HepG2 (cell line): ENCODE measurements around the gene NOS1AP. TPM values are rescaled to one million over a fixed set of nuclear protein-coding genes. Genes with fewer than 3 reads are reported as not detected.

Experiments
- CAMTA2 ChIP-seq: sonication (generic); formaldehyde crosslinking; IDR thresholded peaks from 2 replicates; pipeline ENCODE4 v1.4.0; 2020; ENCODE audit warnings: mild to moderate bottlenecking, missing genetic modification reagents, borderline replicate concordance
- CEBPG ChIP-seq: IDR thresholded peaks from 2 replicates; pipeline ENCODE4 v1.6.1; 2016
- CHD4 ChIP-seq: fragments of 200-600 bp; sonication (generic); IDR thresholded peaks from 2 replicates; pipeline ENCODE4 v1.7.0; 2017; ENCODE audit warnings: mild to moderate bottlenecking, low read length, borderline replicate concordance
- ESRRA ChIP-seq: sonication (generic); formaldehyde crosslinking; IDR thresholded peaks from 2 replicates; pipeline ENCODE4 v1.5.1; 2020; ENCODE audit warnings: mild to moderate bottlenecking, low read depth, missing genetic modification reagents
- FOXK2 ChIP-seq: fragments of 450-650 bp; IDR thresholded peaks from 2 replicates; pipeline ENCODE4 v1.6.1; 2016
- FOXP1 ChIP-seq, 2 experiments: fragments of 450-650 bp in 1 of 2; IDR thresholded peaks; 2 replicates each; pipeline ENCODE4 v1.6.1; 2017 to 2018; ENCODE audit warnings: antibody characterized with exemption in 1 of 2
- FOXP4 ChIP-seq: sonication (generic); formaldehyde crosslinking; IDR thresholded peaks from 2 replicates; pipeline ENCODE4 v1.4.0; 2020; ENCODE audit warnings: missing genetic modification reagents
- MAFF ChIP-seq: IDR thresholded peaks from 2 replicates; pipeline ENCODE4 v1.6.1; 2011; ENCODE audit warnings: low read depth, low read length, improper control_type of control experiment
- MEF2D ChIP-seq: sonication (generic); formaldehyde crosslinking; IDR thresholded peaks from 2 replicates; pipeline ENCODE4 v1.5.1; 2020; ENCODE audit warnings: mild to moderate bottlenecking, missing genetic modification reagents
- MIER2 ChIP-seq: IDR thresholded peaks from 2 replicates; pipeline ENCODE4 v1.6.1; 2016; ENCODE audit warnings: missing biosample characterization, missing genetic modification reagents
- NCOA2 ChIP-seq: sonication (generic); formaldehyde crosslinking; IDR thresholded peaks from 2 replicates; pipeline ENCODE4 v1.8.0; 2022; ENCODE audit warnings: inconsistent platforms
- NONO ChIP-seq, 2 experiments: fragments of 450-650 bp in 1 of 2; sonication (generic) in 1 of 2; formaldehyde crosslinking in 1 of 2; IDR thresholded peaks in 1 of 2; conservative IDR thresholded peaks in 1 of 2; 2 replicates each; pipeline versions ENCODE4 v1.6.1 to v1.8.0; 2017 to 2022; ENCODE audit warnings: mild to moderate bottlenecking in 1 of 2, missing genetic modification reagents in 1 of 2, moderate library complexity in 1 of 2
- PITX1 ChIP-seq: sonication (generic); formaldehyde crosslinking; IDR thresholded peaks from 2 replicates; pipeline ENCODE4 v1.5.1; 2020; ENCODE audit warnings: mild to moderate bottlenecking, missing genetic modification reagents
- RXRB ChIP-seq: IDR thresholded peaks from 2 replicates; pipeline ENCODE4 v1.6.1; 2016; ENCODE audit warnings: borderline replicate concordance, missing genetic modification reagents, missing compliant biosample characterization
- SKI ChIP-seq: fragments of 450-650 bp; IDR thresholded peaks from one replicate; pipeline ENCODE4 v1.6.1; 2018; ENCODE audit warnings: mild to moderate bottlenecking; ENCODE audit not compliant: partially characterized antibody
- SSRP1 ChIP-seq: IDR thresholded peaks from 2 replicates; pipeline ENCODE4 v1.6.1; 2016; ENCODE audit warnings: control low read depth
- TGIF2 ChIP-seq: IDR thresholded peaks from 2 replicates; pipeline ENCODE4 v1.6.1; 2016; ENCODE audit warnings: control low read depth, missing compliant biosample characterization
- ZFP1 ChIP-seq: IDR thresholded peaks from 2 replicates; pipeline ENCODE4 v1.6.1; 2016
- ZFX ChIP-seq: sonication (generic); formaldehyde crosslinking; IDR thresholded peaks from 2 replicates; pipeline ENCODE4 v1.4.0; 2020; ENCODE audit warnings: mild to moderate bottlenecking, low read depth, missing genetic modification reagents, moderate library complexity
- ZNF136 ChIP-seq: sonication (generic); formaldehyde crosslinking; IDR thresholded peaks from 2 replicates; pipeline ENCODE4 v1.8.1; 2022; ENCODE audit warnings: low read depth, mild to moderate bottlenecking, moderate library complexity, missing genetic modification reagents
- ZNF614 ChIP-seq: IDR thresholded peaks from 2 replicates; pipeline ENCODE4 v1.6.1; 2018; ENCODE audit warnings: missing biosample characterization, missing genetic modification reagents, inconsistent platforms, borderline replicate concordance
- ZNF644 ChIP-seq: IDR thresholded peaks from 2 replicates; pipeline ENCODE4 v1.6.1; 2016; ENCODE audit warnings: low read depth
- ZSCAN25 ChIP-seq: sonication (generic); formaldehyde crosslinking; IDR thresholded peaks from 2 replicates; pipeline ENCODE4 v1.8.0; 2022; ENCODE audit warnings: mild to moderate bottlenecking, missing genetic modification reagents
- polyA plus RNA-seq, 8 experiments: library from polyadenylated mRNA; depleted of rRNA in 3 of 8; stranded (reverse) in 7 of 8; unstranded in 1 of 8; fragments of >200 nt; fragmentation: Illumina TruSeq in 4 of 8; extraction: Trizol in 4 of 8; gene quantifications; 2 replicates each; pipeline versions ENCODE4 v1.2.1 to v1.2.3, GENCODE V29; 2011 to 2016; ENCODE audit warnings: low read depth in 4 of 8, missing spikeins in 1 of 8, mixed read lengths in 1 of 8; ENCODE audit not compliant: insufficient read depth in 1 of 8
- total RNA-seq, 5 experiments: library from RNA; depleted of rRNA; stranded (reverse); fragments of >200 nt; fragmentation: Illumina TruSeq; extraction: Trizol; gene quantifications; 2 replicates each; pipeline ENCODE4 v1.2.3, GENCODE V29; 2016; ENCODE audit warnings: low read depth in 1 of 5
- TF ChIP-seq, protein P1 (sequence below): sonication (generic); formaldehyde crosslinking; IDR thresholded peaks from 2 replicates; pipeline ENCODE4 v1.4.0; 2020; ENCODE audit warnings: missing genetic modification reagents, mild to moderate bottlenecking, borderline replicate concordance
- TF ChIP-seq, protein P2 (sequence below): sonication (generic); formaldehyde crosslinking; IDR thresholded peaks from 2 replicates; pipeline ENCODE4 v1.8.0; 2022; ENCODE audit warnings: missing genetic modification reagents, mild to moderate bottlenecking, moderate library complexity, borderline replicate concordance

NOS1AP gene
- total and polyA plus RNA-seq, 2 of the 13 experiments (the other 11 are each of a cell fraction or from before 2014, with no cell fraction given): 2.0 to 3.3 TPM

- TF ChIP-seq FOXP4 (CRISPR knock-in tag) (peak; percentile 65), PITX1 (peak; percentile 54), SSRP1 (CRISPR knock-in tag) (peak; percentile 76; the same call in 1 of the 2 replicates), FOXK2 (peak; percentile 29; the same call in 1 of the 2 replicates), TGIF2 (CRISPR knock-in tag) (0 out of 2 replicates have a peak, but pooled peaks have one; percentile 41), ZNF136 (no peak), MIER2 (CRISPR knock-in tag) (peak; percentile 32; the same call in 1 of the 2 replicates), ZSCAN25 (CRISPR knock-in tag) (no peak), ZNF644 (CRISPR knock-in tag) (peak; percentile 73), RXRB (CRISPR knock-in tag) (peak; percentile 82), ESRRA (CRISPR knock-in tag) (peak; percentile 74), CAMTA2 (CRISPR knock-in tag) (no peak), ZNF614 (CRISPR knock-in tag) (peak; percentile 50; the same call in 1 of the 2 replicates), MEF2D (peak; percentile 33; the same call in 1 of the 2 replicates), NONO (IDR thresholded peaks at IDR 0.05) (no peak), NONO (CRISPR knock-in tag; conservative IDR thresholded peaks at IDR 0.05) (no peak), CEBPG (CRISPR knock-in tag) (peak; percentile 47), NCOA2 (CRISPR knock-in tag) (peak; percentile 86), ZFP1 (CRISPR knock-in tag) (0 out of 2 replicates have a peak, but pooled peaks have one; percentile 18), CHD4 (peak; percentile 93; the same call in 1 of the 2 replicates), ZFX (CRISPR knock-in tag) (peak; percentile 79), FOXP1 (IDR thresholded peaks at IDR 0.05) (no peak), FOXP1 (CRISPR knock-in tag; IDR thresholded peaks at IDR 0.05) (peak; percentile 51), SKI (peak; percentile 17), MAFF (0 out of 2 replicates have a peak, but pooled peaks have one; percentile 8)
- TF ChIP-seq, protein P1, sequence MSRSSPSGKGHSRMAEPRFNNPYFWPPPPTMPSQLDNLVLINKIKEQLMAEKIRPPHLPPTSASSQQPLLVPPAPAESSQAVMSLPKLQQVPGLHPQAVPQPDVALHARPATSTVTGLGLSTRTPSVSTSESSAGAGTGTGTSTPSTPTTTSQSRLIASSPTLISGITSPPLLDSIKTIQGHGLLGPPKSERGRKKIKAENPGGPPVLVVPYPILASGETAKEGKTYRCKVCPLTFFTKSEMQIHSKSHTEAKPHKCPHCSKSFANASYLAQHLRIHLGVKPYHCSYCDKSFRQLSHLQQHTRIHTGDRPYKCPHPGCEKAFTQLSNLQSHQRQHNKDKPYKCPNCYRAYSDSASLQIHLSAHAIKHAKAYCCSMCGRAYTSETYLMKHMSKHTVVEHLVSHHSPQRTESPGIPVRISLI: peak; percentile 48; the same call in 1 of the 2 replicates
- TF ChIP-seq, protein P2, sequence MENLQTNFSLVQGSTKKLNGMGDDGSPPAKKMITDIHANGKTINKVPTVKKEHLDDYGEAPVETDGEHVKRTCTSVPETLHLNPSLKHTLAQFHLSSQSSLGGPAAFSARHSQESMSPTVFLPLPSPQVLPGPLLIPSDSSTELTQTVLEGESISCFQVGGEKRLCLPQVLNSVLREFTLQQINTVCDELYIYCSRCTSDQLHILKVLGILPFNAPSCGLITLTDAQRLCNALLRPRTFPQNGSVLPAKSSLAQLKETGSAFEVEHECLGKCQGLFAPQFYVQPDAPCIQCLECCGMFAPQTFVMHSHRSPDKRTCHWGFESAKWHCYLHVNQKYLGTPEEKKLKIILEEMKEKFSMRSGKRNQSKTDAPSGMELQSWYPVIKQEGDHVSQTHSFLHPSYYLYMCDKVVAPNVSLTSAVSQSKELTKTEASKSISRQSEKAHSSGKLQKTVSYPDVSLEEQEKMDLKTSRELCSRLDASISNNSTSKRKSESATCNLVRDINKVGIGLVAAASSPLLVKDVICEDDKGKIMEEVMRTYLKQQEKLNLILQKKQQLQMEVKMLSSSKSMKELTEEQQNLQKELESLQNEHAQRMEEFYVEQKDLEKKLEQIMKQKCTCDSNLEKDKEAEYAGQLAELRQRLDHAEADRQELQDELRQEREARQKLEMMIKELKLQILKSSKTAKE (CRISPR knock-in tag): 0 out of 2 replicates have a peak, but pooled peaks have one; percentile 22
These were observed 62.2 kb downstream of the NOS1AP start (continued) for GRCh38 chr1:162131400-162132321.
